ENCODE results near the gene ZSWIM7.

DNA sequence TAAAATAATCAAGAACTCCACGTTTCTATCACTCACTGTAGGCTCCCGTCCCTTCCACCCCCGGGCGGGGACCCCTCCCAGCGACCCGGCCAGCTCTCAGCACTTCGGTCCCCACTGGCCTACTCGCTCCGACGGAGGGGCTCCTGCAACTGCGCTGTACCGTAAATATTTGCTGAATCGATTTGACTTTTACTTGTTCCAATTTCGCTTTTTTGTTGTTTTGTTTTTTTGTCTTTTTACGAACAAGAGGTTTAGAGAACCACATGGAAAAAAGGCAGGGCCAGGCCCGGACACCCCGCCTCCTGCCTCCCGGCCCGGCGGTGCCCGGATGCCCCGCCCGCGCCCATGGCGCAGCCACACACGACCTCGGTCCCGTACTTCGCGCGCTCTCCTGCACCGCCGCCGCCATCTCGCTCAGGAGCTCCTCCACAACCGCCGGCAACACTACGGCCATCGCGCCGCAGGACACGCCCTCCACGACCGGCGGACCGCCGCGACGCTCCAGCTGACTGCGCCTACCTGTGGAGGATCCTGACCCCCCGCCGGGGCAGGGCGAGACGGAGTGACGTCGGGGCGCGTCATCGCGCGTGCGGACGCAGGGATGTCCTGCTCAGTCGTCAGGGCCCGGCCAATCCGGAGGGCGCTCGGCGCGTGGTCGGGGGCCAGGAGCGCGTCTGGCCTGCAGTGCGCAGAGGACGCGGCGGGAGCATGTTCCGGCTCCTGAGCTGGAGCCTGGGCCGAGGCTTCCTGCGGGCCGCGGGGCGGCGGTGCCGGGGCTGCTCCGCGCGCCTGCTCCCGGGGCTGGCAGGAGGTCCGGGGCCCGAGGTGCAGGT, at the start of gene ZSWIM7, which contains the start of gene TTC19:
- TF ChIP-seq EZH2 (IDR thresholded peaks at IDR 0.05; ENCODE audit: insufficient read depth, poor library complexity, severe bottlenecking) (no peak), EZH2phosphoT487 (IDR thresholded peaks at IDR 0.05; ENCODE audit: insufficient read depth, low read depth) (no peak)
